Pons (tissue), 1 donor: Measurements from ENCODE around the gene EOMES.
"Not testable (repeated sequence)": the region's sequence is repeated elsewhere in the genome, so short reads cannot be mapped to it uniquely, and the experiment has no call there.

Experiments
- DNase-seq: peaks from one replicate; pipeline ENCODE4 v3.0.0-alpha.2; 2016; ENCODE audit warnings: low spot score

EOMES gene

DNA sequence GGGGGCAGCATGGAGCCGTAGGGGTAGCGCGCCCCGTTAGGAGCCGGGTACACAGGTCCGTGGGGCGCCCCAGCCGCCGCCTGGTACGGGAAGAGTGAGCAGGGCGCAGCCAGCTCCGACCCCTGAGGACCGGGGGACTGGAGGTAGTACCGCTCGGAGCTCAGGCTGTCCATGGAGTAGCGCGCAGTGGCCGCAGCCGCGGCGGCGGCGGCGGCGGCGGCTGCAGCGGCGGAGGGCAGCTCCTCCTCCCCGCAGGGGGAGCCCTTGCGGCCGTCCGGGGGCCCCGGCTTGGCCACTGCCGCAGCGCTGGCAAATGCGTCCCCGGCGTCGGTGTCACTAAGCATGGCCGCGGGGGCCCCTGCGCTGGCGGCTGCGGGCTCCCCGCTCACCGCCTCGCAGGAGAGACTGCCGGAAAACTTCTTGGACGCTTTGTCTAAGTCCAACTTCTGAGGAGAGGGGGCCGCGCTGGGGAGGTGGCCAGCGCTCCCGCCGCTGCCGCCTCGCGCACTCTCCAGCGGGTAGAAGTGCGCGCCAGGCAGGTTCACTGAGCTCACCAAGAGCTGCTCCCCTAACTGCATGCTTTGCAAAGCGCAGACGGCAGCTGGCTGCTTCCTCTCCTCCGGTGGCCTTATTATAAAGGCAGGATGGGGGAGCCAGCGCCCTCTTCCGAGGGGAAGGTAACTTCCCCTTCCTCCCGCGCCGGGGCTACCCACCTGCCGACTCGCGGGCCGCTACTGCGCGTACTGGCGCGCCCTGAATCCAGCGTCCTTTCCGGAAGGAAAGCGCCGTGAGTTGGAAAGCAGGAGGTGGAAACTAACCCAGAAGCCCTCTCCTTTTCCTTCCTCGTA is at the start of gene EOMES:
TSS of gene EOMES (minus strand) at position 607 of the 848 bp plus-strand sequence. CDS start at position 578, 29 bp downstream.
- DNase-seq, result no peak

- DNase-seq, result not testable (repeated sequence)
Observed at GRCh38 chr3:27770384-27770783, 48.3 kb upstream of the EOMES start.

GRCh38 chr3:27767000-27767399 is 44.9 kb upstream of the EOMES start:
- no peak for DNase-seq

GRCh38 chr3:27758083-27758482 is 36.0 kb upstream of the EOMES start:
- DNase-seq, result no peak

- DNase-seq, result no peak
Observed at GRCh38 chr3:27756877-27757276, 34.8 kb upstream of the EOMES start.

- no peak for DNase-seq
Observed at GRCh38 chr3:27752926-27753325, 30.8 kb upstream of the EOMES start.

GRCh38 chr3:27749643-27750042 is 27.5 kb upstream of the EOMES start:
- DNase-seq, result no peak

GRCh38 chr3:27746838-27747237 is 24.7 kb upstream of the EOMES start:
- DNase-seq, result peak; percentile 6

DNA sequence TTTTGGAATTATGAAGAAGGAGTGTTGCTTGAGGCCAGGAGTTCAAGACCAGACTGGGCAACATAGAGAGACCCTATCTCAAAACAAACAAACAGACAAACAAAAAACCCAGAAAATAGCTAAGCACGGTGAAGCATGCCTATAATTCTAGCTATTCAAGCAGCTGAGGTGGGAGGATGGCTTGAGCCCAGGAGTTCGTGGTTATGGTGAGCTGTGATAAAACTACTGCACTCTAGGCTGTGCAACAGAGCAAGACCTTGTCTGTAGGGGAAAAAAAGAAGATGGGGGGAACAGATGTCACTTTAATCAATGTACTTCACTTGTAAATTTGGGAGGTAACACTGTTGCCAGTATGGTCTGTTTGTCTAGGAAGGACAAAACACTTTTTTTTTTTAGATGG is 18.7 kb upstream of the EOMES start:
- DNase-seq, result no peak

DNA sequence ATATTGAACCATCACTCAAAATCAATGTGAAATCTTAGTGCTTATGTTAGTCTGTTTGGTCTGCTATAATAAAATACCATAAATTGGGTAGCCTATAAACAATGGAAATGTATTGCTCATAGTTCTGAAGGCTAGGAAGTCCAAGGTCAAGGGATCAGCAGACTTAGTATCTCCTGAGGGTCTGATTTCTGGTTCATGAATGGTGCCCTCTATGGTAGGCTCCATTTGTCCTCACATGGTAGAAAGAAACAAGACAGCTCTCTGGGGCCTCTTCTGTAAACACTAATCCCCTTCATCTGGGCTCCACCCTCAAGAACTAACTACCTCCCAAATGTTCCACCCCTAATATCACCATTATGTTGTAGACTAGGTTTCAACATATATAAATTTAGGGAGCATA is 15.0 kb upstream of the EOMES start:
- DNase-seq, result no peak

DNA sequence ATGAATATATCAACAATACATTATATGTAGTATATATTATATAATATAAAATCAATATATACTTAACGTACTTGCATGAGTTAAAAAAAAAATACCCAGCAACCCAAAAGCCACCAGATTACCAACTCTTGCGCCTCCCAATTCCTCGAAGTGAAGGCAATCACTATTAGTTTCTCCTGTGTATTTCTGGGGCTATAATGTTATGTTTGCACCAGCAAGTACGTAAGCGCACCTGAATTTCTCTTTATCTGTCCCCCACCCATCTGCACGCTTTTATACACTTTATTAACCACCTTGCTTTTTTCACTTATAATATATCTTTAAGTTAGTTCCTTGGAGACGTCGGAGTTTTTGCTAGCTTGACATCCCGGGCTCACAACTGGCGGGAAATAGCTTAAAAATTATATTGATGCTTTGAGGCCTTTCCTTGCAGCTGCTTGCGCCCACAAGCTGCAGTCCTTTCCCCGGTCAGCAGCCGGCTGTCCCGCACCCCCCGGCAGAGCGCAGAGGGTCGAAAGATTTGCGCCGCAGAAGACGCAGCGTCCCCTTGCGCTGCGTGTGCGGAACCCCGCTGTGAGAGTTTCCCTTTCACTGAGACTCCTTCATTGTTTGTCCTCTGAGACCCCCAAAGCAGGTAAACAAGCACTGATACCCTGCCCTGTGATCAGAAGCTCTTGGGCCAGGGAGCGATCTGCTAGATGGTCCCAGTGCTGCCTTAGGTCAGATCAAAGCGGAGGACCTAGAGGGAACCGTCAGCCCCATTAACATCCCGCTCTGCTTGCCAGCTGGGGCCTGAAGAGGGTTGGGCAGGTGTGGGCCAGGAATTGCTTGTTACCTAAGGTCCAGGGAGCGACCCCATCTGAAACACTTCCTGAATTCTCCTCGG is 8.9 kb upstream of the EOMES start:
- no peak for DNase-seq

DNA sequence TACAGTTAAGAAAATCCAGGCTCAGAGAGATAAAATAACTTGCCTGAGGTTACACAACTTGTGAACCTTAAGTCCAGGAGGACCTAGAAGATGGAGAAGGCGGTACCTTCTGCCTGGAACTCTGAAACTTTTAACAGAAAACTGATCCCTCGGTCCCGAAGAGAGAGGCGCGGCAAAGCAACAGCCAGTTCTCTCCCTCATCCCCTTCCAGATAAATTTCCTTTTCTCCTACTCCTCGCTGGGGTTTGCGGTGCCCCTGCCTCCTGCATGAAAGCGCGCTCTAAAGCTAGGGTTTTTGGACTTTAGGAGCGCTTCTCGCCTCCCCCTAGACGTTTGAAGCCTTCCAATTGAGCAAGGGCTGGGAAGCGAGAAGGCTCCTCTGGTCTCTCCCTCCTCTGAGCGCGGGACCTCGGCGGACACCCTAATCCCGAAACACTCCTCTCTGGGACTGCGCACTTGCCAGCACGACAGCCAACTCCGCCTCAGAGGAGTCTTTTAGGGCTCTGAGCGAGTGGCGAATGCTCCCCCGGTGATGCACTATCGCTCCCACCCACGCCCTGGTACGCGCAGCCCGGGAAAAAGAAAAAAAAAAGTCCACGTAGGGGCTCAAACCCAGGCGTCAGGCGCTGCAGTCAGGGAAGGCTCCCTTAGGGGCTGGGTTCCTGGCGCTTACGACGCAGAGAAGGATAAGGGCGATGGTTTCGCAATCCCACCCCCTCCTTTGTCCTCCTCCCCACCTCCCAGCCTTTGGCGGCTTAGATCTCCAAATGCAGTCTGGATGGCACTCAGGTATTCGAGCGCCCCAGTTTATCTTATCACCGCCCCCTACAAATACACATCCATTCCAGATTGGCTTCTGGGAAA is 7.9 kb upstream of the EOMES start:
- no peak for DNase-seq

DNA sequence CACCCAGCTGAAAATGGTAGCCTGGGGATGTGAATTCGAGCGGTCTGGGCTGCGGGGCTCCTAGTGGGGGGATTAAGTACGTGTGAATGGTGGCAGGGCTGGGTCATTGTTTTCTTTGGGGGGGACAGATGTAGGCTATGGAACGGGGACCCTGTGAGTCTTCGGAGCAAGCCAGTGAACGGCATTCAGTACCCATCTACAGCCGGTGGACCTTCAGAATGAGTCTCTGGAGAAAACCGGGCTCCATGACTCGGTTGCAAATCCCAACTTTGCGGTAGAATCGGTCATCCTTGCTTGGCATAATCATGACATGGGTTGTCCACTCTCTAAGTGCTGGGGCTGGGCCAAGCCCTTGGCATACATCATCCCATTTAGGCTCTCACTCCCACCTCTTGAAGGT is 7.2 kb upstream of the EOMES start:
- DNase-seq, result no peak

DNA sequence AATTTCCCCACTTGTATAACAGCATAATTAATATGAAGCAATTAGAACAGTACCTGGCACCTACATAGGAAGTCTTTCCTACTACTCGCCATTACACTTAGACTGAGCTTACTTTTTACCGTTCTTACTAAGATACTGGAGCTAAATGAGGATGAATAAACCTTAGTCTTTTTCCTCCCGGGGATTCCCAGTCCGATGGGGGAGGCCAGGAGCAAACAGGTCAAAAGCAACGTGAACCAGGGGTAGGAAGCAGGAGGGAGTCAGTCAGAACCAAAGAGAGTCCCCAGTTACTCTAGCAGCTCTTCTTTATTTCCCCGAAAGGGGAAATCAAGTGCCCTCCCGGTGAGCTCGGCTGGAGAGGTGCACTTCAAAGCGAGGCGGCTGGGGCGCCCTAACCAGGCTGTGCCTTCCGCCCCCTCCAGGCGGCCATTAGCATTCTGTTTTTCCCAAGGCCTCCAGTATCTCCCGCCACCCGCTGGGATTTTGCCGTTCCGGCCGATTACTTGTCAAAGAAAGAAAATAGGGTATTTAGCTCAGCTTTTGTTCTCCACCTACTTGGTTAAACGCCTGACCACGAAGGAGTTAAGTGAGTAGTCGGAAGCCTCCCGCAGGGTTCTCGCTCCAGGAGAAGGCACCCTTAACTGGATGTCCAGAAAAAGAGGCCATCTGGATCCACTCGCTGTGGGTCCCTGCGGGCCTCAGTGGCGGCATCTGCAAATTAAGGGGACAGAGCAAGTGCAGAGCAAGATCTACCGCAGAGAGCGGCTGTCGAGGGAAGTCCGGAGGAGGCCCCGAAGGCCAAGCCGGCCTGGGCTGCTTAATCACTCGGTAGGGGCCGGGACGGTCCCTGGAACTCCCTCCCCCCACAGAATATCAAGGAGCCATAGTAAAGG is 6.3 kb upstream of the EOMES start:
- DNase-seq, result no peak

DNA sequence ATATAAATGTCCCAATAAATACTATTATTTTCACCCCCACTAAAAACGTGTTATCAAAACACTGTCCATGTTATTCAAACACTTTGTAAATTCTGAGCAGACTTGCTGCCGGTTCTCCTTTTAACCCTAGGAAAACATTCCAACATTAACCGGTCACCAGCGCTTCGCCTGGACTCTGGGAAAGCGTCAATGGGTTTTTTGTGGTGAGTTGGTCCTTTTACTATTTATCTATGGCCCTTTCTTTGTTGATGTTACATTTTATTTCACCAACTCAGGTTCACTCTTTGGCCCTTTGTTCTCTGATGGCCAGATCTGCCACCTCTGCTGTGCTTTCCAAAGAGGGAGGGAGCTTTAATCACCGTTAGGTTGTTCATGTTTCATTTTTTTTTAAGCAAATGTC is 4.1 kb upstream of the EOMES start:
- DNase-seq, result no peak

- DNase-seq, result no peak
Observed at GRCh38 chr3:27724459-27725197, 2.5 kb upstream of the EOMES start.

DNA sequence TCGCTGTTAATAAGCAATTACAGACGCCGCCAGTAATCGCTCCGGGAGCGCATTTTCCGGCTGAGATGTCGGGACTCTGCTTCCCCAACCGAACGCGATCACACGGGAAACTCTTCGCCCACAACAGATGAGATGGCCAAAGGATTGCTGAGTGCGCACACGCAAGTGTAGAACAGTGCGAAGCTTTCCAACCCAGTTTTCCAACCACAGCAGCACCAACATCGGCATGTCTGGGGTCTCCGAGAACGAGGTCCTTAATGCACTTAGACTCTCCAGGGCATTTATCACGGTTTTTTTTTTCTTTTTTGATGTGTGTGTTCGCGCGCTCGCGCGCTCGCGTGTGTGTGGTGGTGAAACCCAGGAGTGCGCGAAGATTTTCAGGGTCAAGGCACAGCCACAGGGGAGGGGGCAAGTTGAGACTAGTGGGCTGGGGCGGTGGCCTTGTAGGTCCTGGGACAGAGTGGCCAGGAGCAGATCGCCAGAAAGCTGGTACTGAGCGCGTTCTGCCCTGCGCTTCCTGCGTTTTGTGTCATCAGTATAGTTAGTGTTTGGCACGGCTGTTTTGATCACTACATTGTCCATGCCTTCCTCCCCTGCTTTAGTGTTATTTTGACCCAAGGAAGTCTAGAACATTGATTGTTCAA is 1.8 kb upstream of the EOMES start:
- no peak for DNase-seq

GRCh38 chr3:27723456-27723814 is 1.3 kb upstream of the EOMES start:
- DNase-seq, result no peak

GRCh38 chr3:27723001-27723445 is 900 bp upstream of the EOMES start:
- no peak for DNase-seq
